Amniotic stem cell (primary cell): Measurements from ENCODE around the gene CALML4.
"Not testable (repeated sequence)": the region's sequence is repeated elsewhere in the genome, so short reads cannot be mapped to it uniquely, and the experiment has no call there.

Source experiments
- DNase-seq: peaks from one replicate; lab custom pipeline; 2025; lab: John Stamatoyannopoulos, UW

CALML4 gene

GRCh38 chr15:68190048-68190447 is 15.1 kb downstream of the CALML4 start:
- no peak for DNase-seq

DNA sequence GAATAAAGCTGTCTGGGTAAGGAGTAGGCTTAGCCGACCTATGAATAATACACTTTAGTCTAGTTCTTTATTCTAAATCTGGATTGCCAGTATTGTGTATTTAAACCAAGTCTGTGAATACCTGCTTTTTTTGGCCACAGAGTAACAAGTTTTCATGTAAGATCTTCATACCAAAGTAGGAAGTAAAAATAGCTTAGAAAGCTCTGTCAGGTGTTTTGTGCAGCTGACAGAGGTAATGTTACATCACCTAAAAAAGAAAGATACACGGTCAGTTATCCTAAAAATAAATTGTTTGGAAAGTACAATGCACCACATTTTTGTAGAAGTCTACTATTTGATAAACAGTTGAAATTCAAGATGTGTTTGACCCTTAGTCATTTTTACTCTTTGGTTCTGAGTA is 16.5 kb downstream of the CALML4 start:
- DNase-seq = no peak

- peak; percentile 38 for DNase-seq
Observed at GRCh38 chr15:68187559-68187958, 17.6 kb downstream of the CALML4 start.

DNA sequence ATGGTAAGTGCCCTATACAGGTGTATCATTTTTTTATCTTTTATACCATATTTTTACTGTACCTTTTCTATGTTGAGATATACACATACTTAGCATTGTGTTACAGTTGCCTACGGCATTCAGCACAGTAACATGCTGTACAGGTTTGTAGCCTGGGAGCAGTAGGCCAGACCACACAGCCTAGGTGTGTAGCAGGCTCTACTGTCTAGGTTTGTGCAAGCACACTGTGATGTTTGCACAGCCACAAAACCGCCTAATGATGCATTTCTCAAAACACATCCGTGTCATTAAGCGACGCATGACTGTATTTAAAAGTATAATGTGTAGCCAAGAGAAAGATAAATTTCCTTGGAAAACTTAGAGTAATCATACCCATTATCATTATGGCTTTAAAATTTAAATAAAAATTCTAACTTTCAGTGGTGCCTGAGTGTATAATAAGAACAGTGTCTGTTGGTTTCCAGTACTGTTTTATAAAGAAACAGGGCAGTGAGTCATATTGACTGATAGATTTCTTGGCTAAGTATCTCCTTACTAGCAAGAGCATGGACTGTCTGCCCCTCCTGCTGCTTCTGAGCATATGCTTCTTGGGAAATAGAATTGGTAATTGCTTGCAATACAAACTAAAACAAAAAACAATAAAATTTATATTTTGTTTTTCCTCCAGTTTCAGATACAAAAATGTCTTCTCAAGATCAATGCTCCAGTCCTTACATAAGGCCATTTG is 18.3 kb downstream of the CALML4 start:
- DNase-seq = no peak

DNA sequence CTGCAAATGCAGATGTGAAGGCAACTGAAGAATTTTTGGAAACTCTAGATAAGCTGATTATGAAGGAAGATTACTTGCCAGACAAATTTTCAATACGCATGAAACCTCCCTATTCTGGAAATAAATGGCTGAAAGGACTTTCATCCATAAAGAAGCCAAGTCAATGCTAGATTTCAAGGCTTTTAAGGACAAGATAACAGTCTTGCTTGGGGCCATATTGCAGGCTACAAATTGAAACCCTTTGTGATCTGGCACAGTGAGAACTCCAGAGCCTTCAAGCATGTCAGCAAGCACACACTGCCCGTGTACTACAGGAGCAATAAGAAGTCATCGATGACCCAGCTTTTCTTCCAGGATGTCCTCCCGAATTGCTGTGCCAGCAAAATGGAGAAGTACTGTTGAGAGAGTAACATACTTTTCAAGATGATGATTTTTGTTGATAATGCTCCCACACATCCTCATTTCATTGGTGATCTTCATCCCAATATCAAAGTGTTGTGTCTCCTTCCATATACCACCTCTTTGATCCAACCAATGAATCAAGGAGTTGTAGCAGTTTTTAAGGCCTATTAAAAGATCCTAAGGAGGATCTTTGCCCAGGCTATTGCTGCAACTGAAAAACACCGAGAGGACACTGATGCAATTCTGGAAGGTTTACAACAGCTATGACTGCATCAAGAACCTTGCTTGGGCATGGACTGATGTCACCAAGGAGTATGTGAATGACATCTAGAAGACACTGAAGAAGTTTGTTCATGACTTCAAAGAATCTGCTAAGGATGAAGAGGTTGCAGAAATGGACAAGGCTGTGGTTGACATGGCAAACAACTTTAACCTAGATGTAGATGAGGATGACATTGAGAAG is 20.3 kb downstream of the CALML4 start:
- DNase-seq = no peak

DNA sequence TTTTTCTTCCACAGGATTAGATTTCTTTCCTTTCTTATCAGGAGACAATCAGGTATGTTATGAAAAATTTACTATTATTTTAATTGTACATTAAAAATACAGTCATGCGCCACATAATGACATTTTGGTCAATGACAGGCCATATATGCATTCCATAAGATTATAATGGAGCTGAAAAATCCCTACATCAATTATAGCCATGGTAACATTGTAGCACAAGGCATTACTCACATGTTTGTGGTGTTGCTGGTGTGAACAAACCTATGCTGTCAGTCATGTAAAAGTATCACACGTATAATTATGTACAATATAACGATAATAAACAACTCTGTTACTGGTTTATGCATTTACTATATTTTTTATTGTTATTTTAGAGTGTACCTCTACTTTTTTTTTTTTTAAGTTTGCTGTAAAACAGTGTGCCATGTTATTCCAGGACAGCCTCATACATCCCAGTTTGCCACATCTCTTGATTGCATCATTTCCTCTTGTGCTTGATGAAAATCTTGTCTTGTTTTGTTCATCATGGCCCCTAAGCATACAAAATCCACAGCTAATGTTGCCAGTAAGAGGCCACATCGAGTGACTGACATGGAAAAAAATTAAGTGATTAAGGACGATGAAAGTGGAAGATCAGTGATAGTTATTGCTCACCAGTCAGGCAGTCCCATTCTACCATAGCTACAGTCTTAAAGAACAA is 21.4 kb downstream of the CALML4 start:
- DNase-seq = no peak

GRCh38 chr15:68177742-68178141 is 27.4 kb downstream of the CALML4 start:
- no peak for DNase-seq

GRCh38 chr15:68176601-68177000 is 28.5 kb downstream of the CALML4 start:
- no peak for DNase-seq

GRCh38 chr15:68175526-68175925 is 29.6 kb downstream of the CALML4 start:
- DNase-seq = no peak

DNA sequence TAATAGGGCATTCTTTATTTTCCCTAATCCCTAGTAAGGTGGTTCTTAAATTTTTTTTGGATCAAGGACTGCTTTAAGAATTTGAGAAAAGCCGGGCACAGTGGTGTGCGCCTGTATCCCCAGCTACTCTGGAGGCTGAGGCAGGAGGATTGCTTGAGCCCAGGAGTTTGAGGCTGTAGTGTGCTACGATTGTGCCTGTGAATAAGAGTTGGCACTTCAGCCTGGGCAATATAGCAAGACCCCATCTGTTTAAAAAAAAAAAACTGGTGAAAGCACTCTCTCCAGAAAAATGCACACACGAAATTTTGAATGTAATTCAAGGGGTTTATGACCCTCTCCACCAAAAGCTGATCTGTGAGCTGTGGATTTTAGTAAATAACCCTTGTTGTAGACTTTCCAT is 32.0 kb downstream of the CALML4 start:
- DNase-seq = no peak

DNA sequence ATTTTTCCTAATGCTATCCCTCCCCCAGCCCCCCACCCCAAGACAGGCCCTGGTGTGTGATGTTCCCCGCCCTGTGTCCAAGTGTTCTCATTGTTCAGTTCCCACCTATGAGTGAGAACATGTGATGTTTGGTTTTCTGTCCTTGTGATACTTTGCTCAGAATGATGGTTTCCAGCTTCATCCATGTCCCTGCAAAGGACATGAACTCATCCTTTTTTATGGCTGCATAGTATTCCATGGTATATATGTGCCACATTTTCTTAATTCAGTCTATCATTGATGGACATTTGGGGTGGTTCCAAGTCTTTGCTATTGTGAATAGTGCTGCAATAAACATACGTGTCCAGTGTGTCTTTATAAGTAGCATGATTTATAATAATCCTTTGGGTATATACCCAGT is 33.1 kb downstream of the CALML4 start:
- not testable (repeated sequence) for DNase-seq

GRCh38 chr15:68166847-68167246 is 38.3 kb downstream of the CALML4 start:
- DNase-seq = no peak

DNA sequence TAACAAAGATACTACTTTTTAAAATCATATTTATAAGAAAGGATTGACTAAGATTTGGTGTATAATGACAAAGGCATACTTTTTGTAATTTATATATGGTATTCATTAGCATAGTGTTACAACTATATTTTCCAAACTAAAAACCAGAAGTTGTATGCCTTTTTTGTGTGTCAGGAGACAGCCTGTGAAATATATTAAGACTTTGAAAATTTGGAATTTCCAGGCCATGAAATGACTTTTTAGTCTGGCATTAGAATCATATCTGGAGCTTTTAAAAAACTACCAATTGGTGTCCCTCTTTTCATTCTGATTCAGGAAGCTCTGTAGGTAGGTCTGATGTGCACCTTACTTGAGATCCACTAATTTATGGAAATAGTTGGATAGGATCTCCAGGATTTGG is 41.9 kb downstream of the CALML4 start:
- no peak for DNase-seq

GRCh38 chr15:68158046-68158628 is 47.0 kb downstream of the CALML4 start:
- DNase-seq = no peak

DNA sequence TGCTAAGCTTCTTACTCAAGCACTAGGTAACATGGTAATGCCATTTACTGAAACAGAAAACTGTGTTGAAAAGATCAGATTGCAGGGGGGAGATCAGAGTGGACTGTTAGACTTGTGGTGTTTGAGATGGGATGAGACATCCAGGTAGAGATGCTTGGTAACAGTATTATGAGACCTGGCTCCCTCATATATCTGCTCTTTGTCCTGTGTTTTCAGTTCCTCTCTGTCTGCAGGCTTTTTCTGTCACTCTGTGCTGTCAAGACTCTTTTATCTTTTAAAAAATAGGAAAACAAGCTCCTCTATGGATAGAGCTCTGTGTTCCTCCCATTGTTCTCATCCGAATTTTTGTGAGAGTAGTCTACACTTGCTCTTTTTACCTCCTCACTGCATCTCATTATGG is 48.1 kb downstream of the CALML4 start:
- DNase-seq = no peak

GRCh38 chr15:68154923-68155559 is 50.1 kb downstream of the CALML4 start:
- peak; percentile 25 for DNase-seq

GRCh38 chr15:68152342-68152741 is 52.8 kb downstream of the CALML4 start:
- DNase-seq = no peak

GRCh38 chr15:68151277-68151676 is 53.9 kb downstream of the CALML4 start:
- no peak for DNase-seq

DNA sequence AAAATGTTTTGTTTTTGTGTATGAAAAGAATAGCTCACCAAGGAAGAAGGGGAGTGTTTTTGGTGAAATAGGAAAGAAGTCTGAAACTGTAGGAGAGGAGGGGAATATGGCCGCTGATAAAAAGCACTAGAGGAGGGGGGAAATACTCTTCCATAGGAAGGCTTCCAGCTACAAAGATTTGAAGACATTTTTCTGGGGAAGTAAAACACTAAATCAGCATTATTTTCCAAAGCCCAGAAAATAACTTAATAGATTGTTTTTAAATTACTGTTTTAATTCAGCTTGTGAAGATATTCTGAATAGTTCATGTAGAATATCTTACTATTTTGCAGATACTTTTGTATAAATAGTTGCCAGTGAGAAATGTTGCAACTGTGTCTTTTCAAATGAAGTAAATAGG is 54.9 kb downstream of the CALML4 start:
- DNase-seq = no peak

DNA sequence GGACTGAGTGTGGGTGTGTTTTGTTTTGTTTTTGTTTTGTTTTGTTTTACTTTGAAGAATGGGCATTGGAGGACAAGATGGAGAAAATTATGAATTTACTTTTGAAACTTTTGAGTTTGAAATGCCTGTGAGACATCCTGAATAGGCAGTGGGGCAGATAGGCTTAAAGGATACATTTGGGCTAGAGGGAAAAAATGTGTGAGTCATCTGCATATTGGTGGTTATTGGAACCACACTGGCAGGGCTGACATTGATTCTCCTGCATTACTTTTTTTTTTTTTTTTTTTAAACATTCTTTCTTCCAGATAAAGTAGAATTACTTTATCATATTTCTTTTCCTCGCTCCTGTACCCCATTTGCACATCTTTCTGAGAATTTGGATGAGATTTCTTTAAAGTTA is 56.1 kb downstream of the CALML4 start:
- DNase-seq = no peak

GRCh38 chr15:68148039-68148438 is 57.1 kb downstream of the CALML4 start:
- no peak for DNase-seq

DNA sequence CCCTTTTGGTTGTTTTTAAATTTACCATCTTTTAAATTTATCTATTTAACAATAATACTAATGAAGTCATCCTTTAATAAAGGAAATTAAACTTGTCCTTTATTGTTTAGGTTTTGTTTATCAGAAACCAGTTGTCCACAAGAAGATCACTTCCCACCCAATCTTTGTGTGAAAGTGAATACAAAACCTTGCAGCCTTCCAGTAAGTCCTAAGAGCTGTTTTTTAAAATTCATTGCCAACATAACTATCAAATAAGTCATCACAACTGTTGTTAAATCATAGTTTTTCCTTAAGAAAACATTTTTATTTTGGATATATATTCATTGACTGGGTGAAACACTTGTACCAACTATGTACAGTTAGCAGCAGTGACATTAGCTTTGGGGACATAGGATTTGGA is 59.4 kb downstream of the CALML4 start:
- DNase-seq = no peak
